HK-2 (cell line): Measurements from ENCODE around the gene RET.

ENCODE experiments used
- DNase-seq: peaks from one replicate; pipeline ENCODE4 v3.0.0-alpha.2; 2018; ENCODE audit not compliant: unreplicated experiment

RET gene

DNA sequence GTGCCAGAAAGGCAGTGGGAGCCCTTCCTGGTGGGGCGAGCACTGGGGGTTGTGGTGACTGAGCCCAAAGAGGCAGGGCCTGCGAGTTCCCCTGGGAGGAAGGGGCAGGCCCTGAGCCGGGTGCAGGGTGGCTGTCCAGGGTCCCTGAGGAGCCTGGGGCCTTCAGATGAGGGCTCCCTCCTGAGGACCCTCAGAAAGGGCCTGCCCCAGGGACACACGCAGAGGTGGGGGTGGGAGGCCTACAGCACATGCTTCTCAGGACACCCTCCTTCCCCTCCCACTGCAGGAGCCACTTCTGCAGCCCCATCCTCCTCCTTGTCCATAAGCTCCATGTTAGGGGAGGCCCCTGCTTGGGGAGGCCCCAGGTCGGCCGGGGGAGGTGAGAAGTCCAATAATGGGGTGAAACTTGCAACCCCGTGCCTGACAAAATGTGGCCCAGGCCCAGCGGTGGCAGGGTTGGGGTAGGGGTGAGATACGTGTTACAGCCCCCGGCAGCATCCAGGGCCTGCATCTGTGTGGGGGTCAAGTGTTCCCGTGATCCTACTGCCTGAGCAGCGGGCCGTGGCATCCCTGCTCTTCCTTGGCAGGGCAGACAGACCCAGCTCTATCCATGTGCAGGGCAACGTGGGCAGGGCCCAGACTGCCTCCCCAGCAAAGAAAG, 31.8 kb upstream of the RET start:
- DNase-seq, result no peak

DNA sequence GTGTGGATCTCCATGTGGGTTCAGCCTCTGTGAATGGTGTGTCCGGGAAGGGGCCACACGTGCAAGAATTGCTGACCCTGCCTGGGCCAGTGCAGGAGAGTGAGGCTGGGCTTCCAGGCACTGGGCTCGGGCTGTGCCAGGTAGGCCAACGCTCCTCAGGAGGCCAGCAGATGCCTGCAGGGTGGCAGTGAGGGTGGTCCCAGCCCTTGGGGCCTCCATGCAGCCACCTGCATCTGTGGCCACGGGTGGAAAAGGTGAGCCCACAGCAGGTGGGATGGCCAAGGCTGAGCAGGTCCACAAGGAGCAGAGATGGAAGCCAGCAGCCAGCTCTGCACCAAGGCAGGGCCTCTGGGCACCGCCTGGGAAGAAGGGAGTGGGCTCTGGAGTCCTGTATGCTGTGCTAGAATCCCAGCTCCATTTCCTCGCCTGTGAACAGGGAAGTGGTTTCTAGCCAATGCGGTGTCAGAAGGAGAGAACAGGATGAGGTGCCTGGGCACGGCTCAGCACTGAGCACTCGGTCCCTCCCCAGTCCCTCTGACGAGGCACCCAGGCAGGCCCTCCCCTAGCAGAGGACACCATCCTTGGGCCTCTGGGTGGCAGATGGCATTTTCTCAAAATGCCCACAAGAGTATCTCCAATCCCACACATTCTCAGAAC, 31.1 kb upstream of the RET start:
- DNase-seq, result no peak

DNA sequence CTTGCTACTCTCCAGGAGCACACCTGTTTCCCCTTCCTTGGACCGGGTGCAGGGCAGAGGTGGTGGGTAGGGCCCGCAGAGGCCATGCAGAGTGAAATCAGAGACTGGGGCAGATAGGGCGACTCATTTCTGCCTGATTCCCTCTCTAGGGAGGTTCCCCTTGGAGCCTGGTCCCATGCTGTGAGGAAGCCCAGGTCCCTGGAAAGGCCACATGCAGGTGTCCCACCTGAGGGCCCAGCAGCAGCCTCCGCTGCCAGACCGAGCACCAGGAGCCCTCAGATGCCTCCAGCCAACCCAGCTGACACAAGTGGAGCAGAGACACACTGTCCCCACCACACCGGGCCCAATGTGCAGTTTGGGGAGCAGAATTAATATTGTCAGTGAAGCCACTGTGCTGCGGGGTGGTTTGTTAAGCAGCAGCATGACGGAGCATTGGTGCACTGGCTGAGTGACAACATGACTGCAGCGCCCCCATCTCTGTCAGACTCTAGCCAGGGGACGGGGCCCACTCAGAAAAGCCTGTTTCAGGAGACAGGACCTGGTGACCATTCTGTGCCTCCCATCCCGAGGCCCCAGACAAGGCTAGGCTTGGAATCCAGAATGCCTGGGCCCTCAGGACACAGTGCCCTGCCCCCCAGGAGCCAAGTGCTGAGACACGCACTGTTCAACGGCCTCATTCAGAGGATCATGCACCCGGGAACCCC, 30.4 kb upstream of the RET start:
- no peak for DNase-seq

DNA sequence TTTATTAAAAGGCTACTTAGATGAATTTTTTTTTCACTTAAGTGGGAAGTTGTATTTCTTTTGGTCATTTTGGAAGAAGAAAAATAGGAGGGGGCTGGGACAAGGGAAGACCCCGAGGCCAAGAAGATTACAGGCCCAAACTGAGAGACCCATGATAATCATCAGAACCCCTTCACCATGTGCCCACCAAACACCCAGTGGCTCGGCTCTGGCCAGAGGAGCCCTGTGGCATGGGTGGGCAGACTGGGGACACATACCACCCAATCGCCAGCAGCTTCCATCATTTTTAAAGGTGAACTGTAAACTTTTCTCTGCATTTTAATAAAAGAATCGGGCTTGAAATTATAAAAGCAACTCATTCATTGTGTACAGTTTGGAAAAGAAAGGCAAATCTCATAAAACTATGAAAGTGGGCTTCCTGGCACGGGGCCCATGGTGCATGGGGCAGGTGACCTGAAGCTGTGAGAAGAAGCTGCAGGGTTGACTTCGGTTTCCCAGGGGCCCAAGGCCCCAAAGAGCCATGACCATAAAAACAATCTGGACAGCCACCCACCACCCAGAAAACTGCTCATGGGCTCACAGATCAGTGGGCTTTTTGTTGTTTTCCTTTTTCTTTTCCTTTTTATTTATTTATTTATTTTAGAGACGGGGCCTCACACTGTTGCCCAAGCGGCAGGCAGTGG, 29.4 kb upstream of the RET start:
- DNase-seq, result no peak

DNA sequence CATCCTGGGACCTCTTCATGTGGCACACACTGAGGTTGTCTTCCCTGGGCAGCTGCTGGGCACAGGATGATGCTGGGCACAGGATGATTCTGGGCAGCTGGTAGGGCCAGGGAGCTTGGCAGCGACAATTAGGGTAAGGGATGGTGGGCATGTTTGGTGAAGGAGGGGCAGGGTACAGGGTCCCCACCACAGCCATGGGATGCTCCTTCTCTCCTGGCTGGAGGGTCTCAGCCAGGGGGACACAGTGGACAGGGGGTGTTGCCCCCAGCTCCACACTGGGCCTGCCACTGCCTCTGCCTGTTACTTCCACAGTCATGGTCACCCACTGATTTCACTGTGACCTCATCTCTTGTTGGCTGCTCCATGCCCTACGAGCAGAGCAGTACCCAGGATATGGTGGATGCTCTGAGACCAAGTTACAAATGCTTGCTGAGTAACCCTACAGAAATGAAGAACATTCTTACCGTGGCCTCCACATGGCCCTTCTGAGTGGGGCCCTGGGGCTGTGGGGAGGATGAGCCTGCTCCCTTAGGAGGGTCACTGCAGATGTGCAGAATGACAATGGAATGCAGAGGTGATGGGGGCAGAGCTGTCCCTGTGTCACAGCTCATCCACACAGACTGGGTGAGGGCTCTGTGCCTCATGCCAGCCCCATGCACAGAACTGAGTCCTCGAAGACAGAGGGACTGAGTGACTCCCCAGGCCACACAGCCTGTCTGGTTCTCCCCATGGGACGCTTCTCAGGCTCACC, 28.4 kb upstream of the RET start:
- no peak for DNase-seq

DNA sequence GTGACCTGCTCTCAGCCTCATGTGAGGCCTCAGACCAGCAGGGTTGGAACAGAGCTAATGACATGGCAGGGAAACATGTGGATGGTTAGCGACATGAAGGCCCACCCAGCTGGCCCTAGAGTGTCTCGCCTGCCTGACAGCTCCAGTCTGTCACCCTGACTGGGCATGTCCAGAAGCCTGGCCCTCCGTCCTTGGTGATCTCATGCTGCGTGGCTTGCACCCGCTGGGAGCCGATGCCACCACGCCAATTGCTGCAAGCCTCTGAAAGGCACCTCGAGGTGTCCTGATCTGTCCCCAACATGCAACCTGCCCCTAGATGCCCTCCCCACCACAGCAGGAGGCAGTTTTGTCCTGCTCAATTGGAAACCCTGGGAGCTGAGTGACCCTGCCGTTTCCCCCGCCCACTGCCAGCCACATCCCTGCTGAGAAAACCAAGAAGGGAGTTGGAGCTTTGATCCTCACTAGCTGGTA, 27.8 kb upstream of the RET start:
- no peak for DNase-seq

DNA sequence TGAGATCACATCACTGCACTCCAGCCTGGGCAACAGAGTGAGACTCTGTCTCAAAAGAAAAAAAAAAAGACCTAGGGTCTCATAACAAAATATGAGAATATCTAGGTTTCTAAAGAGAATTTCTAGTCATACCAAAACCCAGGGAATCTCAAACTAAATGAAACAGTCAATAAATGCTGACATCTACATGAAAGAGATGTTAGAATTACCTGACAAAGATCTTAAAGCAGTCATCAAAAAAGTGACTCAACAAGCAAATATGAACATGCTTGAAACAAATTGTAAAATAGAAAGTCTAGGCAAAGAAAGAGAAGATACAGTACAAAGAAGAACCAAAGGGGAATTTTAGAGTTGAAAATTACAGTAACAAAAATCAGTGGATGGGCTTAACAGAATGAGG, 26.9 kb upstream of the RET start:
- DNase-seq, result no peak

DNA sequence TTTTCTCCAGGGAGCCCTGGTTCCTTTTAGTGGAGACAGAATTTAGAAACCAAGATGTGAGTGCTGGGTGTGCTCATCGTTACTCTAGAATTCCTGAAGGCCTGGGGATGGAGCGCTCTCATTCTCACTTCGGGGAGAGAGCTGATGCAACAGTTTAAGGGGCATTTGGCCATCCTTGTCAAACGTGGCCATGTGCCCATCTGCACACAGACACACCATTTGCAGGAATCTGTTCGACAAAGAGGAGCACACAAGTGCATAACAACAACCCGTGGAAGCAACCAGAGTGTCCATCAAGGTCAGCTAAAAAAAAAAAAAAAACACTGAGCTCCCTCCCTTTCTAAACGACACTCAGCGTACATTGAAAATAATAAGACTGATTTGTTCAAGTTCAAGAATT, 23.0 kb upstream of the RET start:
- DNase-seq, result no peak

DNA sequence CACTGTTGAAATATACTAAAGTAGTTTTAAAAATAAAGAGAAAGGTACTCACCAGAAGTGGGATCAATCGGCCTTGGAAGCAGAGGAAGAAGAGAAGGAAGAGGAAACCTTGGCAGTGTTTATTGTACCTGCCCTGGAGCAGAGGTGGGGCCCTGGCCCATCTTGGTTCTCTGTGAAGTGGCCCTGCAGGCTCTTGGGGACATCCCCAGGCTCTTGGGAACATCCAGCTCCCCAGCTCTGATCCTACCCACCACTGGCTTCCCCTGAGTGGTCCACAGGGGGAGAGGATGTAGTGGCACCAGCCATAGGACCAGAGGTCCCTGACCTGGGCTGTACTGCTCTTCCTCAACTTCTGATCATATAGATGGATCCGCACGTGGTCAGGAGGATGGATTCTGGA, 22.3 kb upstream of the RET start:
- DNase-seq, result no peak

DNA sequence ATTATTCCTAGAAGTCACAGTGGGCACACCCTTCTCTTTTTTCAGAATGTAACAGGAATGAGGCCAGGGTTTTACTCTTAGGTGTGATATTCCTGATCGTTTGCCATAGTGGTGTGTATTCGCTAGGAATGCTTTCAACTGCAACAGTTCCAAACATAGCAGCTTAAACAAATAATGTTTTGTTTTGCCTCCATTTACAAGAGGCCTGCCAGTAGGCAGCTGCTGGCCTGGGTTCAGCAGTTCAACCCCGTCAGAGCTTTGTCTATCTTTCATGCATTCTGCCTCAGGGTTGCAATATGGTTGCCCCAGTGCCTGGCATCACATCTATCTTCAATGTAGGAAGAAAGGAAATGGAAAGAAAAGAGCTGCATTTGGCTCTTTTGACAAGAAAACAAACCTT, 21.7 kb upstream of the RET start:
- DNase-seq, result no peak

DNA sequence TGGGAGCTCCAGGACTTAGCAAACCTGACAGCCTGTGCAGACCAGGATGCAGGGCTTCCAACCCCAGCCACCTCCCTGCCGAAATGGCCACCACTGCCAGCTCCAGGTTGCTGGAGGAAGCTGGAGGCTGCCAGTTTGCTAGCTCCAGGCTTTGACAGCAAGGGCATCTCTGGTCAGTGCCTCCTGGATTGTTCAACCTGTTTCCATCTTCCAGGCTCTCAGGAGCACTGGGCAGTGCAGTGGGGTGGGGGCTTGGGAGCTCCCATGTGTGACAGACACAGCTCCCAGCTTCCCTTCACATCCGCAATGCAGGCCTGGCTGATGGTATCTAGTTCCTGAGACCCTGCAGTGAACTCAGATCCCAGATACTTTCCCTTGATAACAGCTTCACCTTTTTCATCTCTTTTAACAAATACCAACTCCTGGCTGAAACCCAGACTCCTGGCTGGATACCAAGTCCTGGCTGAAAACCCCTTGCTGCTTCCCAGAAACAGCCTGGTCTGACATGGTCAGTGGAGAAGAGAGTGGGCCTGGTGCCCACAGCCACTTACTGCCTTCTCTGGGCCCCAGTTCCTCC, 20.8 kb upstream of the RET start:
- DNase-seq, result no peak

DNA sequence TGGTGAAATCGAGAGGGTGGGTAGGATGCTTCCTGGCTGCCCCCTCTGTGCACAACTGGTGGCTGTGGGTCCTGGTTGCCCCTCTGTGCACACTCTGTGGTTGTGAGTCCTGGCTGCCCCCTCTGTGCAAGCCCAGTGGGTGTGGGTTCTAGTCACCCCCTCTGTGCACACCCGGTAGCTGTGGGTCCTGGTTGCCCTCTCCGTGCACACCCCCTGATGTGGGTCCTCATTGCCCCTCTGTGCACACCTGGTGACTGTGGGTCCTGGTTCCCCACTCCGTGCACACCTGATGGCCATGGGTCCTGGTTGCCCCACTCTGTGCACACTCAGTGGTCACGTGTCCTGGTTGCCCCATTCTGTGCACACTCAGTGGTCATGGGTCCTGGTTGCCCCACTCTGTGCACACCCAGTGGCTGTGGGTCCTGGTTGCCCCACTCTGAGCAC, 20.3 kb upstream of the RET start:
- DNase-seq, result no peak

DNA sequence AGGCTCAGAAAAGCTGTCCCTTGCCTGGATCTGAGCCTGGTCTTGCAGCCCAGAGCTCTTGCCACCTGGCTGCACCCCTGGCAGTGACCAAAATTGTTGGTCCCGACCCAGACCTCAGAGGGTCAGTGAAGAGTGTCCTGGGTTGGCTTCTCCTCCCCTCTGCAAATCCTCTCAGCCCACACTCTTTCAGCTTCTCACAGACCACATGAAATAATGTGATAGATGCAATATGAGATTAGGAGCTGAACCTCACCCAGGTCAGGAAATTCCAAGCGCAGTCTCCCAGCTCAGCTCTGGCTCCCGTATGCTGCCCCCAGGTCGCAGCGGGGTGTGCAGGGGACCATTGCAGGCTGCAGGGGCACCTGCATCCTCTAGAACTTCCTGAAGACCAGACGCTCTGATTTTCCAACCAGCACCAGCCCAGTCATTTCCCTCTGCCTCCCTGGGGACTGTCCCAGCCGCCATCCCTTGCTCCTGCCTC, 19.6 kb upstream of the RET start:
- no peak for DNase-seq

DNA sequence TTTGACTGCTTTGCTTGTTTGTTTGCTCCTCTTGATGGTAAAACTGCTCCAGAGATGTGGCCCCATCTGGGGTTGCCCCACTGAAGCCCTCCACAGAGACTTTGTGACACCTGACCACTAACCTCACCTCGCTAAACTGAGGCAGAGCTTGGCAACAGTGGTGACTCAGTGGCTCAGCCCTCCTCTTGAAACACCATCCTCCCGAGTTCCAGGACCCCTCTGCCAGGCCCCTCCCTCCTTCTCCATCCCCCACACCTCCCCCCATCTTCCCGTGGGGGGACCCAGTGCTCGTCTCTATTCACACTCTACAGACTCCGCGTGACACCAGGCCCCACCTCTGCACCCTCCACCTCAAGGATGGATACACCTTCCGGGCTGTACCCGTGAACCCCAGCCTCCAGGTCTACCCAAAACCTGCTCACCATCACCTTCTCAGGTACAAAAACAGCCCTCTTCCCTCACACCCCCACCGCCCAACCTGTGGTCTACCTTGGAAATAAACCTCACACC, 19.0 kb upstream of the RET start:
- DNase-seq, result no peak

DNA sequence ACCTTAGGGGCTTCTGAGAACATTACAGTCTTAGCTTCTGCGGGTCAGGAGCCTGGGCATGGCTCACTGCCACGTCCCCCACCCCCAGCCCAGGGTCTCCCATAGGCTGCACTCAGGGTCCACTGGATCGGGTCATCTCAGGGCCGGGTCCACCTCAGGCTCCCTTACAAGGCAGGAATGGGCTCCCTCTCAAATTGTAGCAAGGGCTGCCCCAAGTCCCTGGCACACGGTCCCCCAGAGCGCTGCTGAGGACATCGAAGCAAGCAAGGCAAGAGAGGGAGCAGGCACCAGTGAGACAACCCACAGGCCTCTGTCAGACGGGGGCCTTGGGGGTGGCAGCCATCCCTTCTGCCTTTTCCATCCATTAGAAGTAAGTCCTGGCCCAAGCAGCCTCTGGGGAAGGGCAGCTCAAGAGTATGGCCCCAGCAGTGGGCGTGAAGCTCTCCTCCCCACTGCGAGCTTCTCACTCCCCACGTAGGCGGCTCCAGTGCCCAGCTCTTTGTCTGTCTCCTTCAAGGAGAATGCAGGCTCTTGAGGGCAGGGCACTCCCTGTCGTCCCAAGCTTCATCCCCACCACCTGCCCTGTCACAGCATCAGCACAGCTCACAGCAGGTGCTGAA, 18.0 kb upstream of the RET start:
- no peak for DNase-seq

DNA sequence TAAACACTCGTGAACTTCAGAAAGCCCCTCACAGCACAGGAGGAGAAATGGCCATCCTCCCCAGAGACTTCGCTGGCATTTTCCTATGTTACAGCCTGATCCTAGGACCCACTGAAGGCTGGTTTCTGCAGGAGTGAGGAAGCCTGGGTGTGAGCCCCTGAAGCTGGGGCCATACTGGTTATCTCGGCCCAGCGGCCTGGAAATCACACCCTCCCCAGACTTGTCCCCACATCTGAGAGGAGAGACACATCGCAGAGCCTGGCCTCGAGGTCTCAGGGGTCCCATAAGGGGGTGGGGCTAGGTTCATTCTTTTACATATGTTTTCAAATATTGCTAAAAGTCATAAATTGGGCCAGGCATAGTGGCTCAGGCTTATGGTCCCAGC, 17.5 kb upstream of the RET start:
- no peak for DNase-seq

DNA sequence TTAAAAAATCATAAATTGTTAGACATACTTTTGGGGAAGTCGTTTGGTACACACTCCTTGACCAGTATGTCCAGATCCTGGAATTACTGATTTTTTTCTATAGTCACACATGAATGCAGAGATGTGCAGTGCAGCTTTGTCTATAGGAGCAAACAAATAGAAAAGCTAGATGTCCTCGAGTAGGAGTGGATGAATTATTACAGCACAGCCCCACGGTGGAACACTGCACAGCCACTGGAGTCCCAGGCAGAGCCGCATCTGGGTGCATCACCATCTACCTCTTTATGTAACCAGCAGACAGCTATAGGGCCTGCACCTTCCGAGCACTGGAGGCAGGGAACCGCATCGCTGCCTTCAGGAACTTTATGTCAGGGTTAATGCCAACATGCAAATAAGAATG, 17.0 kb upstream of the RET start:
- DNase-seq, result no peak

DNA sequence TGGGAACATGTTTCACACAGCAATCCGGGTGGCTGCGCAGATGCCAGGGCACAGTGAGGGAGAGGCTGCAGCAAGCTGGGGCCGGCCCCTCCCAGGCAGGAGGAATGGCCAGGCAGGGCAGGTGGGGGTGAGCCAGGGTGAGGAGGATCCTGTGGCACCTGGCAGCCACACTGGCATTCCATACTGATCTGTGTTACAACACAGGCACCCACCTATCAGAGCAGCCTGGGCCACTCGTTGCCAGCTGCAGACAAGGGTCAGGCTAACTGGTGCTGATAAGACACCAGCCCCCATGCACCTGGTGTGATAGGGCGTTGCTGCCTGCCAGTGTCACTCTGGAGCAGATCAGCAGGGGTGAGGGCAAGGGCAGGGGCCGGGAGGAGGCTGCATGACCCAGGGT, 16.6 kb upstream of the RET start:
- no peak for DNase-seq

DNA sequence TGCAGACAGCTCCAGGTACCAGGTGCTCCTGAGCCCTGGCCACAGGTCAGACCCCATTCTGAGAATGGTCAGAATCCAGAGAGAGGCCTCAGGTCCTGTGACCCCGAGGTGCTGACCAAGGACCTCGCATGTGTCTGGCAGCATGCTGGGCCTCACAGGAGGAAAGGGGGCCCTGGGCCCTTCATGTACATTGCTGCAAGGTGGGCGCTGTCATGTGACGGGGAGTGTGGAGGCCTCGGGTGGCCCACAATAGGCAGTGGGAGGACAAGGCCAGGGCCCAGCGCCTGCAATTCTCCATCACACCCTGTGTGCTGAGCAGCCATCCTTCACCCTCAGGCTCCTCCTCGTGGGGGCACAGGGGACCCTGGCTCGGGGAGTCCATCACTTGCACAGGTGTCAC, 15.5 kb upstream of the RET start:
- DNase-seq, result no peak

DNA sequence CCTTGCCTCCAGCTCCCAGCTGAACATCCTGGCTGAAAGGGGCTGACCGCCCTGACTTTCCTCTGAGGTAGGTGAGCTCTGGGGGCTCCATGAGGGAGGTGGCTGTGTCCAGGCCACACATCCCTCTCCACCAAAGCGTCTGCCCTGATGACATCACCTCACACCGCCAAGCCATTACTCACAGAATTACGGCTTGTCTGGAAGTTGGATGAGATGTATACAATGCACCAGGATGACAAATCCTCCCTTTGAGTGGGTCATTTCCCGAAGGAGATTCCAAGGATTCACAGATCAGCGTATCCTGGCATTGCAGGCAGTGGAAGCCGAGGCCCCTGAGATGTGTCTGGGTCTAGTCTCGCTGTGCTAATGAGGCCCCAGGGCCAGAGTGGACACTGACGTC, 15.1 kb upstream of the RET start:
- DNase-seq, result no peak
